BLaER1 (cell line): Measurements from ENCODE around the gene HPSE2.

Source experiments
- H3K27ac ChIP-seq: shearing (Covaris generic); formaldehyde crosslinking; 2 replicates; pipeline ENCODE4 v1.8.1; 2022
- H3K27me3 ChIP-seq: shearing (Covaris generic); formaldehyde crosslinking; 2 replicates; pipeline ENCODE4 v1.8.1; 2022
- H3K36me3 ChIP-seq: shearing (Covaris generic); formaldehyde crosslinking; 2 replicates; pipeline ENCODE4 v1.8.1; 2022
- H3K4me1 ChIP-seq: shearing (Covaris generic); formaldehyde crosslinking; 2 replicates; pipeline ENCODE4 v1.8.1; 2022
- H3K4me2 ChIP-seq: shearing (Covaris generic); formaldehyde crosslinking; 2 replicates; pipeline ENCODE4 v1.8.1; 2022
- H3K4me3 ChIP-seq: shearing (Covaris generic); formaldehyde crosslinking; 2 replicates; pipeline ENCODE4 v1.8.1; 2022
- H3K9ac ChIP-seq: shearing (Covaris generic); formaldehyde crosslinking; 2 replicates; pipeline ENCODE4 v1.8.1; 2022
- H3K9me3 ChIP-seq: shearing (Covaris generic); formaldehyde crosslinking; 2 replicates; pipeline ENCODE4 v1.8.1; 2022
- H4K20me1 ChIP-seq: shearing (Covaris generic); formaldehyde crosslinking; 2 replicates; pipeline ENCODE4 v1.8.1; 2022
- Cebpa-rat ChIP-seq: shearing (Covaris generic); IDR thresholded peaks from 2 replicates; pipeline ENCODE4 v1.8.1; 2022

The HPSE2 gene

DNA sequence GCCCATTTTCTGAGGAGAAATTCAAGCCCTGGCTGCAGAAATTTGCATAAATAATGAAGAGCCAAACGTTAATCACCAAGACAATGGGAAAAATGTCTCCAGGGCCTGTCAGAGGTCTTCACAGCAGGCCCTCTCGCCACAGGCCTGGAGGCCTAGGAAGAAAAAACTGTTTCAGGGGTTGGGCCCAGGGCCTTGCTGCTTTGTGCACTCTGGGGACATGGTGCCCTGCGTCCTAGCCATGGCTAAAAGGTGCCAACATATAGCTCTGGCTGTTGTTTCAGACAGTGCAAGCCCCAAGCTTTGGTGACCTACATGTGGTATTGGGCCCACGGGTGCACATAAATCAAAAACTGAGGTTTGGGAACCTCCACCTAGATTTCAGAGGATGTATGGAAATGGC lies 796.9 kb downstream of the HPSE2 start:
- peaks cover 92% of the 10 kb centered on the region for H3K36me3 ChIP-seq

DNA sequence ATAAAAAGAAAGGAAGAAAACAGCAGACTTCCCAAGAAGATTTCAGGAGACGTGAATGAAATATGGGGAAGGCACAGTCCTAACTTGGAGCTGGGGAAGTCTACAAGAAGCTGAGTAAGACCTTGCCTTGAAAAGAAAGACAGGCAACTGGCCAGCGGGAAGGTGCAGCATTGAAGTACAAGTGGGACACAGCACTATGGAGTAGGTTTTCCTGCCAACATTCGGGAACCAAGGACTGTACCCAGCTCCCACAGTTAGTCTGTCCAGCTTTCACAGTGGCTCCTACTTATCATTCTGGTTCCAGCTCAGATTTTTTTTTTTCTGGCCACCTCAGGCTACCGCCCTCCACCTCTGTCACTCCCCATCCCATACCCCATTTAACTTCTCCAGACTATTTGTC lies 798.9 kb downstream of the HPSE2 start:
- TF ChIP-seq Cebpa-rat: no peak
- Histone ChIP-seq H3K9ac (no peak overlapping the region), H4K20me1 (peaks cover 15% of the 10 kb centered on the region), H3K4me3 (no peak overlapping the region), H3K27me3 (no peaks in the 10 kb centered on the region), H3K4me2 (no peak overlapping the region), H3K9me3 (peaks cover 38% of the 10 kb centered on the region), H3K4me1 (no peaks in the 10 kb centered on the region), H3K36me3 (peaks cover 92% of the 10 kb centered on the region), H3K27ac (no peak overlapping the region)

More for the DNA sequence above, 796.9 kb downstream of the HPSE2 start:
- TF ChIP-seq Cebpa-rat: no peak
- Histone ChIP-seq H3K4me1 (peaks cover 4% of the 10 kb centered on the region; the same call in 1 of the 2 replicates), H3K4me2 (no peak overlapping the region), H3K9ac (no peak overlapping the region), H3K4me3 (no peak overlapping the region), H3K9me3 (peaks cover 20% of the 10 kb centered on the region), H4K20me1 (peaks cover 32% of the 10 kb centered on the region), H3K27ac (no peak overlapping the region), H3K27me3 (no peaks in the 10 kb centered on the region)

DNA sequence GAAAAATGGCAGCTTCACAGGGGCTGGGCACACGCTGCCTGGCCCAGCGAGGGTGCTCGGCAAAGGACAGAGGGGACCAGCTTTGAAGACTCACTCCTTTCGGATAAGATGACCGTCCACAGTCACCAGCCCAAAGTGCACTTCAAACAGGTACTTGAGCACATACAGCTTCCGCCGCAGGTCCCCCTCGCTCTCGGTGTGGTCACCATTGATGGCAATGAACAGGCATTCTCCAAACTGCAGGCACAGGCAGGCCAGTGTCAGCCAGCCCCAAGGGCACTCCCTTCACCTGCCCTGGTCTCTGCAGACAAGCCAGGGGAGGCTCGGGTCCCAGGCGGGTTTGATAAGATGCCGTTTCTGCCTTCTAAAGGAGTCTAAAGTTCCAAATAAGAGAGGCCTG lies 800.5 kb downstream of the HPSE2 start:
- Histone ChIP-seq H3K4me1 (no peaks in the 10 kb centered on the region), H3K36me3 (peaks cover 97% of the 10 kb centered on the region), H3K9me3 (peaks cover 38% of the 10 kb centered on the region), H3K27ac (no peak overlapping the region), H3K4me2 (no peak overlapping the region), H3K9ac (no peak overlapping the region), H3K4me3 (no peak overlapping the region), H4K20me1 (0 out of 2 replicates have a peak, but pooled peaks cover 13% of the 10 kb centered on the region), H3K27me3 (no peaks in the 10 kb centered on the region)
- TF ChIP-seq Cebpa-rat: no peak

DNA sequence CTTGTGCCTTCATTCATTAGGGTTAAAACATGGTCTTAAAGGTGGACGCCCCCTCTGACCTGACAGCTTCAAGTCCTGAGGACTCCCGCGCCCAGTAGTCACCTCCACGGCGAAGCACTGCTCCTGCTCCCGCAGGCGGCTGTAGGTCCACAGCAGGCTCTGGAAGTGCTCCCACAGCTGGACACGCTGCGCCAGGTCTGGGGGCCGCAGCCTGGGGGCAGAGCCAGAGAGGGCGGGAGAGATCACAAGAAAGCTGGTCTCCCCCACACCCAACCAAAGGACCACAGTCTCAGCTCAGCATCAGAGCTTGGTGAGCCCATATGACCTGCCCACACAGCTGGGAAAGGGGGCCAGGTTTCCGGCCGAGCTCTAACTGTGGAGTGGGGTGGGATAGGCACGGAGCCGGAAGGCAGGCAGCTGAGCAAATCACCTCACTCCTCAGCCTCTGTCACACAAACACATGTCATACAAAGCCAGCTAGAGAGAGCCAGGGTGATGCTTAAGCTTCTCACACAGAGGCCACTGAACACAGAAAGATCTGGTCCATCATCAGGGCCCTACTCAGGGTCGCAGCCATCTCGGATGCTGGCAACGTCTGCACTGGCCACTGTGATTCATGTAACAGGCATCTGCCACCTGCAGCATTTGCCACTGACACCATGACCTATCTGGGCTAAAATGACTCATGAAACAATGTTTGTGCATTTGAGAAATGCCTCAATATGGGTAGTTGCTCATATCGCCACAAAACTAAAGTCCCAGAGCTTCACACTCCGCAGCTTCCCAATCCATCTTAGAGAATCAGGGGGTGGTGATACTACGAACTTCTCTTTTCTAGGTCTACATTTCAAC lies 801.5 kb downstream of the HPSE2 start:
- Histone ChIP-seq H3K4me3 (no peak overlapping the region), H3K36me3 (peaks cover 97% of the 10 kb centered on the region), H3K4me2 (no peak overlapping the region), H3K9ac (no peak overlapping the region), H3K27me3 (no peaks in the 10 kb centered on the region), H3K4me1 (no peaks in the 10 kb centered on the region), H3K9me3 (peaks cover 30% of the 10 kb centered on the region), H3K27ac (no peak overlapping the region), H4K20me1 (0 out of 2 replicates have a peak, but pooled peaks cover 13% of the 10 kb centered on the region)
- no peak for TF ChIP-seq Cebpa-rat

DNA sequence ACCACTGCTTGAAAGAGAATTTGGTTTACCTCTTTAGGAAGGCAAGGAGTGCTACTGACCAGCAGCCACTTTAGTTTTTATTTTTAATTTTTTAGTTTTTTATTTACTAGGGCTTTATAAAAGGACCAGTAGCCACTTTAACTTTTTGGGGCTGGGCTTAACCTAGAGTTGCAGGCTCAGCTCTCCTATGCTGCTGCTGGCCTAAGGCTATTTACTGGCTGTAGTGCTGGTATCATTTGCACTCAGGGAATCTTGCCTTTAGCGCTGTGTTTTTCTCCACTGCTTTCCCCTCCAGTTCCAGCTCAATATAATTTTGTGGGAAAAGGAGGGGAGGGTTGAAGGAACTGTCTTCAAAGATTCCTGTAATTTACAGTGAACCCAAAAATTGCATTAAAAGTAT lies 802.3 kb downstream of the HPSE2 start:
- Histone ChIP-seq H3K9me3 (peaks cover 30% of the 10 kb centered on the region), H3K27ac (no peak overlapping the region), H3K9ac (no peak overlapping the region), H3K27me3 (no peaks in the 10 kb centered on the region), H3K36me3 (peaks cover 96% of the 10 kb centered on the region), H4K20me1 (0 out of 2 replicates have a peak, but pooled peaks cover 8% of the 10 kb centered on the region), H3K4me1 (no peaks in the 10 kb centered on the region), H3K4me3 (no peak overlapping the region), H3K4me2 (no peak overlapping the region)
- TF ChIP-seq Cebpa-rat: no peak

DNA sequence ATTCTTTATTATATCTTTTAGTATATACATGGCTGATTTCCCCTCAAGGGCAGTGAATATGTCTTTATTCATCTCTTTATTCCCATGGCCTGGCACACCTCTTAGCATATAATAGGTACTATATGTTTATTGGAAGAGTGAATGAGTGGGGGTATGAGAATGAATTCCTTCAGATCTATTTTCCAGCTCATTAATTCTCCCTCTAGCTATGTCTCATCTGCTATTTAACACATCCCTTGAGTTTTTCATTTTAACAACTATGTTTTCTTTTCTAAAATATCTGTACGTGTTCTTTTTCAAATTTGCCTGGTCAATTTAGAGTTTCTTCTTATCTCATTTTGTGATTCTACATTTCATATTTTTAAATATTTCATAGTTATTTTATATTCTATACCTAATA lies 803.3 kb downstream of the HPSE2 start:
- TF ChIP-seq Cebpa-rat: no peak
- peaks cover 96% of the 10 kb centered on the region for H3K36me3 ChIP-seq
- no peaks in the 10 kb centered on the region for H3K27me3 ChIP-seq
- H3K9me3 ChIP-seq: peaks cover 30% of the 10 kb centered on the region
- H3K27ac ChIP-seq: no peak overlapping the region
- no peaks in the 10 kb centered on the region for H3K4me1 ChIP-seq
- H3K4me2 ChIP-seq: no peak overlapping the region
- no peak overlapping the region for H3K4me3 ChIP-seq
- no peak overlapping the region for H3K9ac ChIP-seq
- H4K20me1 ChIP-seq: 0 out of 2 replicates have a peak, but pooled peaks cover 7% of the 10 kb centered on the region

DNA sequence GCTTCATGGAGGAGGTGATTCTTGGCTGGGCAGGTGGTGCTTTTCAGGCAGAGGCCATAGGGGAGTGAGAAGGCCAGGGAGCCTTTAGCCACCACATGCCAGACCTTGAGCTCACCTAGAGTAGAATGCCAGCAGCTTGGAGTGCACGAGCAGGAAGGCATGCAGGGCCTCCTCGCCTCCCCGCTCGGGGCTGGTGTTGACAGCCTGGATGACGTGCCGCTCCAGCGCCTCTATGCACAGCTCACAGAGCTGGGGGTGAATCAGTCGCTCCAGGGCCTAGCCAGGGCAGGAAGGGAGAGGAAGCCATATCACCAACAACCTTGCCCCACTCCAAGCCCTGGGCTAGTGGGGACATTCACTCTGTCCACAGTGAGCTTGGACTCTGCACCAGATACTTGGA lies 804.6 kb downstream of the HPSE2 start:
- H3K36me3 ChIP-seq: peaks cover 99% of the 10 kb centered on the region
- no peaks in the 10 kb centered on the region for H3K4me1 ChIP-seq
- no peak overlapping the region for H3K27ac ChIP-seq
- H3K9me3 ChIP-seq: peaks cover 30% of the 10 kb centered on the region
- H4K20me1 ChIP-seq: no peaks in the 10 kb centered on the region; the same call in 1 of the 2 replicates
- H3K4me3 ChIP-seq: no peak overlapping the region
- H3K9ac ChIP-seq: no peak overlapping the region
- TF ChIP-seq Cebpa-rat: no peak
- H3K27me3 ChIP-seq: no peaks in the 10 kb centered on the region
- H3K4me2 ChIP-seq: no peak overlapping the region

DNA sequence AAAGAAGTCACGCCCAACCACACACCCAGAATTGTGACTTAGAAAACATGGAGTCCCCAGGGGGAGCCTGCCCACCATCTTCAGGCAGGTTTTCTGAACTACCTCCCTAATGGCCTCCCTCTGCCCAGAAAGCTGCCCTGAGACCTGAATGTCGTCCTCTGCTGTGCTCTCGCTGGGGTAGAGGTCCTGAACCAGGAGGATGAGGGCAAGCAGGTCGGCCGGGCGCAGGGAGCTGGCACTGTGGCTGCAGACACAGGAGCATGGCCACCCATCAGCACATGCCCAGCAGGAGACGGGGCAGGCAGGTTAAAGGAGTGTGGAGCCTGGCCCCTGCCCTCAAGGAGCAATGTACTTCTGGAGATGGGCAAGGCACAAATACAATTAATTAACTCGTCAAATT lies 805.2 kb downstream of the HPSE2 start:
- Histone ChIP-seq H3K4me1 (no peaks in the 10 kb centered on the region), H3K9ac (no peak overlapping the region), H3K27me3 (no peaks in the 10 kb centered on the region), H3K9me3 (peaks cover 30% of the 10 kb centered on the region), H3K4me3 (no peak overlapping the region), H4K20me1 (no peaks in the 10 kb centered on the region; the same call in 1 of the 2 replicates), H3K4me2 (no peak overlapping the region), H3K27ac (no peak overlapping the region), H3K36me3 (peaks cover 99% of the 10 kb centered on the region)
- TF ChIP-seq Cebpa-rat: no peak

DNA sequence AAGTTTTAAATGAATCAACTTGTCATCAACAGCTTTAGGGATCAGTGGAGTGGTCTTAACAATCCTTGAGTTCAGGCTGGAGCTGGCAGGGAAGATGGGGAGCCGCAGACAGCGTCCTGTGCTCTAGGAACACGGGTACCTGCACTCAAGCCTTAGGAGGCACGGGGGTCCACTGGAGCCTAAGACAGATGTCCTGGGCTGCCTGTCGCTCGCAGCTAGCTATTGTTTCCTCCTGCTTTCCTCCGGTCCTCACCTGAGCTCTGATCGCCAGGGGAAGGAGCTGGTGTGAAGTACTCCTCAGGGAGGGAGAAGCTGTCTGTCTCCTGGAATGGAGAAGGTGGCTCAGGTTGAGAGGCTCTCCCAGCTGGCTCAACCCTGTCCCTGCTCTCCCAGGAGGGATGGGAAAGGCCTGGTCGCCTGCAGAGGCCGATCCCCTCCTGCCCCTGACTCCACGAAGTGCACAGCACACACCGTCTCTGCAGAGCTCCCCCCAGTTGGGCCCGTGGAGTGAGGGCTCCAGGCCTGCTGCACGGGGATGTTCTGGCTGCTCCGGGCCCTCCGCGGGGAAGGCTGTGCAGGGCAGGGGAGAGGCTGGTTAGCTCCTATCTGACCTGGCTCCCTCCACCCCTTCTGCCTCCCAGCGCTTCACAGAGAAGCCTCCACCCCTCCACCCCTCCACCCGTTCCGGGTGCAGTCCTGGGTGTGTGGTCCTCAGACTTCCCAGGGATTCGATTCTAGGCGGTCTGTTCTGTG lies 806.2 kb downstream of the HPSE2 start:
- no peaks in the 10 kb centered on the region; the same call in 1 of the 2 replicates for H4K20me1 ChIP-seq
- H3K9me3 ChIP-seq: peaks cover 26% of the 10 kb centered on the region
- H3K4me3 ChIP-seq: no peak overlapping the region
- TF ChIP-seq Cebpa-rat: no peak
- H3K27ac ChIP-seq: no peak overlapping the region
- no peaks in the 10 kb centered on the region for H3K27me3 ChIP-seq
- H3K36me3 ChIP-seq: peaks cover 99% of the 10 kb centered on the region
- no peaks in the 10 kb centered on the region for H3K4me1 ChIP-seq
- no peak overlapping the region for H3K4me2 ChIP-seq
- no peak overlapping the region for H3K9ac ChIP-seq

DNA sequence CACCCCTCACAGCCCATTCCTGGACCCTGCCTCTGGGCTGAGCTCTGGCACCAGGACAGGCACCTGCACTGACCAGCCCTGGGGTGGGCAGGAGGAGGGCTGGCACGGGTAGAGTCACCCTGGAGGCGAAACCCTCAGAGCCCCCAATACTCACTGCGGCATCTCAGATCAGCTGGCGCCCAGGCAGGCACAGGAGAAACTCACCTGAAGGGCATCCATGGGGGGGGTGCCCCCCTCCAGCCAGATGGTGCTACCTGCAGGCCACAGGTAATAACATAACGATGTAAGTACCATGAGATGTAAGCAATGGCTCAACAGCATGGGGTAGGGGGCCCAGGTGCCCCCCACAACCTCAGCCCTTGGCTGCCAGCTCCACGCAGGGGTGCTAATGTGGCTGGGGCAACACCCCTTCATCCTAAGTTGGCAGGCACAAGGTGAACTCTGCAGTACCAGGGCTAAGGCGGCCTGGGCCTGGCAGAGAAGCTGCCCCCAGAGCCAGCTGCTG lies 808.6 kb downstream of the HPSE2 start:
- no peaks in the 10 kb centered on the region; the same call in 1 of the 2 replicates for H4K20me1 ChIP-seq
- H3K4me2 ChIP-seq: no peak overlapping the region
- H3K36me3 ChIP-seq: peaks cover 97% of the 10 kb centered on the region

More for the DNA sequence above, 808.6 kb downstream of the HPSE2 start:
- TF ChIP-seq Cebpa-rat: no peak
- no peak overlapping the region for H3K27ac ChIP-seq
- no peaks in the 10 kb centered on the region for H3K4me1 ChIP-seq
- peaks cover 2% of the 10 kb centered on the region for H3K9me3 ChIP-seq
- no peaks in the 10 kb centered on the region for H3K27me3 ChIP-seq
- no peak overlapping the region for H3K9ac ChIP-seq
- no peak overlapping the region for H3K4me3 ChIP-seq
